Natural killer cell treated with Interleukin-12 subunit alpha and Interleukin-12 subunit beta and Interleukin-15 and Interleukin-18, amount 100 ng/mL, for 72 hours (primary cell): ENCODE data around the gene CRLF2. TPM values are rescaled to one million over a fixed set of nuclear protein-coding genes. Genes with fewer than 3 reads are reported as not detected.
"Not testable (repeated sequence)": the region's sequence is repeated elsewhere in the genome, so short reads cannot be mapped to it uniquely, and the experiment has no call there.

ENCODE experiments used
- ATAC-seq, 2 donors: fragments of 150-1000 bp; cut with Tn5 transposase in 1 of 2; sonication (Bioruptor Pico), chemical (Tn5 transposase) in 1 of 2; 2 replicates each; pipeline ENCODE4 v1.10.0; 2021
- DNase-seq: peaks from one replicate; pipeline ENCODE4 v3.0.0; 2022; ENCODE audit warnings: low spot score
- H3K27ac Mint-ChIP-seq, 2 donors: 1 replicate in 1 of 2; 2 replicates in 1 of 2; pipeline ENCODE4 v1.8.0; 2022; ENCODE audit warnings: mixed read lengths in 2 of 2, mild to moderate bottlenecking in 1 of 2, moderate library complexity in 1 of 2
- H3K27me3 Mint-ChIP-seq, 2 donors: 1 replicate in 1 of 2; 2 replicates in 1 of 2; pipeline ENCODE4 v1.8.0; 2022; ENCODE audit warnings: mixed read lengths in 2 of 2
- H3K36me3 Mint-ChIP-seq: one replicate; pipeline ENCODE4 v1.8.0; 2022; ENCODE audit warnings: mixed read lengths
- H3K4me1 Mint-ChIP-seq, 2 donors: 1 replicate in 1 of 2; 2 replicates in 1 of 2; pipeline ENCODE4 v1.8.0; 2022; ENCODE audit warnings: low read depth in 2 of 2, mixed read lengths in 2 of 2, mild to moderate bottlenecking in 1 of 2
- H3K4me3 Mint-ChIP-seq: one replicate; pipeline ENCODE4 v1.8.0; 2022; ENCODE audit warnings: mixed read lengths
- H3K9me3 Mint-ChIP-seq: 2 replicates; pipeline ENCODE4 v1.8.0; 2022; ENCODE audit warnings: mixed read lengths
- total RNA-seq, 2 donors: library from RNA; stranded (reverse); gene quantifications; one replicate each; pipeline ENCODE4 v1.2.3, GENCODE V29; 2022

CRLF2 gene
- total RNA-seq, 2 donors from 2014 or later = 2.3 TPM; not detected in 1

GRCh38 chrX:1196436-1196835, 16.0 kb downstream of the CRLF2 start:
- Mint-ChIP-seq H3K27ac (no peak overlapping the region), H3K27me3 (no peaks in the 10 kb centered on the region), H3K4me1 (no peaks in the 10 kb centered on the region), H3K4me3 (no peak overlapping the region), H3K9me3 (no peaks in the 10 kb centered on the region), H3K36me3 (no peaks in the 10 kb centered on the region)
- ATAC-seq (no peak), DNase-seq (no peak)

DNA sequence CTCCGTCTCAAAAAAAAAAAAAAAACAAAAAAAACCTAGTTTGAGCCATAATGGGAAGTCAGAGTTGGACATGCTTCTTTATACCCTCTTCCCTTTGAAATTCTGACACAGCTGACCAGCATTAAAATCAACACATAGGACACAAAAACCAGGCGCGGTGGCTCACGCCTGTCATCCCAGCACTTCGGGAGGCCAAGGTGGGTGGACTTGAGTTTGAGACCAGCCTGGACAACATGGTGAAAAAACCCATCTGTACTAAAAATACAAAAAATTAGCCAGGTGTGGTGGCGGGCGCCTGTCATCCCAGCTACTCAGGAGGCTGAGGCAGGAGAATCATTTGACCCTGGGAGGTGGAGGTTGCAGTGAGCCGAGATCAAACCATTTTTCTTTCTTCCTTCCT, 20.3 kb downstream of the CRLF2 start:
- not testable (repeated sequence) for ATAC-seq, H3K9me3 Mint-ChIP-seq, H3K4me1 Mint-ChIP-seq, H3K27me3 Mint-ChIP-seq, DNase-seq, H3K27ac Mint-ChIP-seq, H3K4me3 Mint-ChIP-seq, H3K36me3 Mint-ChIP-seq

DNA sequence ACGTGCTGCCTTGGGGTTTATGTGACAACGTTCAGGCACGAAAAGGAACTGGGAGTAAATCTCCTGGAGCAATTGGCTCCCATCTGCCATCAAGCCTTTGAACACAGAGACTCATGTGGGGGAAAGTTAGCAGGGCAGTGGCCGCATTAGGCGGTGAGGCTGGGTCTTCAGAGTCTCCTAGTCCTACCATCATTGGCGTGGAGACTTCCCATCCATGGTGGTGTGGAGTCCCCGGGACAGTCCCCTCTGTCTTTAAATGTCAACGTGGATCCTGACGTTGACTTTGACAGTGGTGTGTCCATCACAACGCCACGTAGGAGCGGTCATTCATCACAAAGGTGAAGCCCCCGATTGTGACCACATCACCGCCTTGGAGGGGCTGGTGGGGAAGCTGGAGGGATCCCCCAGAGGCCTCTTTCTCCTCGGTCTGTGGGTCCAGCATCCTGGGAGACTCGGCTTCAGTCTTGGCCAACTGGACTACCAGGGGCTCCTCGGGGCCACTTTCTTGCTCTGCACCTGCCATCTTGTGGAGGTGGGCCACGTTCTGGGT, 21.8 kb downstream of the CRLF2 start:
- Mint-ChIP-seq H3K27ac (no peak overlapping the region), H3K36me3 (no peaks in the 10 kb centered on the region), H3K27me3 (no peaks in the 10 kb centered on the region), H3K4me3 (no peak overlapping the region), H3K4me1 (no peaks in the 10 kb centered on the region), H3K9me3 (no peaks in the 10 kb centered on the region)
- no peak for DNase-seq
- ATAC-seq = no peak

- Mint-ChIP-seq H3K27me3 (no peaks in the 10 kb centered on the region), H3K27ac (no peak overlapping the region), H3K9me3 (no peaks in the 10 kb centered on the region), H3K4me3 (no peak overlapping the region), H3K36me3 (no peaks in the 10 kb centered on the region), H3K4me1 (no peaks in the 10 kb centered on the region)
- ATAC-seq = no peak
- no peak for DNase-seq
Measured at GRCh38 chrX:1185561-1185960, 26.9 kb downstream of the CRLF2 start.

DNA sequence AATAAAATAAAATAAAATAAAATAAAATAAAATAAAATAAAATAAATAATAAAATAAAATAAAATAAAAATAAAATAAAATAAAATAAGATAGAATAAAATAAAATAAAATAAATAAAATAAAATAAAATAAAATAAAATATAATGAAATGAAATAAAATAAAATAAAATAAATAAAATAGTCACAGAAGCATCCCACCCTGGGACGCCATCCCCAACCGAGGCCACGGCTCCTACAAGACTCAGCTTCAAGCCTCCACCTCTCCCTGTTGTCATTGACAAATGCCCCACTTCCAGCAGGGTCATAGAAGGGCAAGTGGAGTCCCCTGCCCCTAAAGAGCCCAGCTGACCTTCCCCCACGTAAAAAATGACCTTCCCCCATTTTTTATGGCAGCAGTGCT, 30.2 kb downstream of the CRLF2 start:
- no peaks in the 10 kb centered on the region for H3K27me3 Mint-ChIP-seq
- H3K4me1 Mint-ChIP-seq = no peaks in the 10 kb centered on the region
- no peak overlapping the region for H3K27ac Mint-ChIP-seq

DNA sequence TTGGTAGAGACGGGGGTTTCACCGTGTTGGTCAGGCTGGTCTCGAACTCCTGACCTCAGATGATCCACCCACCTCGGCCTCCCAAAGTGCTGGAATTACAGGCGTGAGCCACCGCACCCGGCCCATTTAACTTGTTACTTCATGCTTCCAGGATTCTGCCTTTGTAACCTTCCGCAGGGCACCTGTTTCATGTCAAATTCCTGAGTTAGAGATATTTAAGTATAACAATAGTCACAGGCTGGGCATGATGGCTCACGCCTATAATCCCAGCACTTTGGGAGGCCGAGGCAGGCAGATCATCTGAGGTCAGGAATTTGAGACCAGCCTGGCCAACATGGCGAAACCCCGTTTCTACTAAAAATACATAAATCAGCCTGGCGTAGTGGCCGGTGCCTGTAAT, 30.8 kb downstream of the CRLF2 start:
- DNase-seq, H3K36me3 Mint-ChIP-seq, H3K27me3 Mint-ChIP-seq, H3K9me3 Mint-ChIP-seq, H3K4me3 Mint-ChIP-seq, H3K4me1 Mint-ChIP-seq, H3K27ac Mint-ChIP-seq, ATAC-seq: not testable (repeated sequence)

More for the DNA sequence above, 30.2 kb downstream of the CRLF2 start:
- Mint-ChIP-seq H3K9me3 (no peaks in the 10 kb centered on the region), H3K4me3 (no peak overlapping the region), H3K36me3 (no peaks in the 10 kb centered on the region)
- ATAC-seq (no peak), DNase-seq (no peak)

DNA sequence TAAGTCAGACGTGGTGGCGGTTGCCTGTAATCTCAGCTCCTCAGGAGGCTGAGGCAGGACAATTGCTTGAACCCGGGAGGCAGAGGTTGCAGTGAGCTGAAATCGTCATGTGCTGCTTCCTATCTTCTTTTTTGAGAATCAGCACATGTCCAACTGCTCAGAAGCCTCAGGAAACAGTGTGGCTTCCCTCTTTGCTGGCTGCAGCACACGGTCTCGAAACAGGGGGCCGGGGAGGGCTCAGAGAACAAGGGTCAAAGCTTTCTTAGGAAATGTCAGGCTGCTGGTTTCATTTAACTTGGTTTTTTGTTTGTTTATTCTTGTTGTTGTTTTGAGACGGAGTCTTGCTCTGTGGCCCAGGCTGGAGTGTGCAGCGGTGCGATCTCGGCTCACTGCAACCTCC, 31.3 kb downstream of the CRLF2 start:
- Mint-ChIP-seq H3K4me3 (no peak overlapping the region), H3K36me3 (no peaks in the 10 kb centered on the region), H3K27ac (no peak overlapping the region), H3K27me3 (no peaks in the 10 kb centered on the region), H3K4me1 (no peaks in the 10 kb centered on the region), H3K9me3 (no peaks in the 10 kb centered on the region)
- ATAC-seq = no peak
- DNase-seq = no peak

- H3K4me1 Mint-ChIP-seq = no peaks in the 10 kb centered on the region
- H3K36me3 Mint-ChIP-seq = no peaks in the 10 kb centered on the region
- ATAC-seq (no peak), DNase-seq (no peak)
- H3K4me3 Mint-ChIP-seq = no peak overlapping the region
- H3K27me3 Mint-ChIP-seq = no peaks in the 10 kb centered on the region
- no peaks in the 10 kb centered on the region for H3K9me3 Mint-ChIP-seq
- no peak overlapping the region for H3K27ac Mint-ChIP-seq
Measured at GRCh38 chrX:1178580-1179057, 33.8 kb downstream of the CRLF2 start.

- H3K27me3 Mint-ChIP-seq, H3K36me3 Mint-ChIP-seq, H3K9me3 Mint-ChIP-seq, H3K4me3 Mint-ChIP-seq, H3K4me1 Mint-ChIP-seq, DNase-seq: not testable (repeated sequence)
- H3K27ac Mint-ChIP-seq = peak overlapping the region in 1 of 2 donors; percentile 56
- peak in 1 of 2 donors; percentile 62 for ATAC-seq
Measured at GRCh38 chrX:1176531-1177320, 35.7 kb downstream of the CRLF2 start.

- H3K36me3 Mint-ChIP-seq, H3K27me3 Mint-ChIP-seq, H3K4me1 Mint-ChIP-seq, H3K4me3 Mint-ChIP-seq, ATAC-seq, H3K9me3 Mint-ChIP-seq, DNase-seq, H3K27ac Mint-ChIP-seq: not testable (repeated sequence)
Measured at GRCh38 chrX:1174609-1175545, 37.6 kb downstream of the CRLF2 start.

DNA sequence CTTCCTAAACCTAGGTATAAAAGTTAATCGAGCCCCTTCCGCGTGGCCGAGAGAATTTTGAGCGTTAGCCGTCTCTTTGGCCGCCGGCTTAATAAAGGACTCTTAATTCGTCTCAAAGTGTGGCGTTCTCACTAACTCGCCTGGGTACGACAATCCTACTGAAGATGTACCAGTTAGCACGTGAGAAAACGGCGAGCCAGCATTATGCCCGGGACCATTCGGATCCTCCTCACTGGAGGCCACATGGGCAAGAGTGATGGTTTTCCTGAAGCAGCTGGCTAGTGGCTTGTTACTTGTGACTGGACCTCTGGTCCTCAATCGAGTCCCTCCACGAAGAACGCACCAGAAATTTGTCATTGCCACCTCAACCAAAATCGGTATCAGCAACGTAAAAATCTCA, 39.0 kb downstream of the CRLF2 start:
- ATAC-seq, H3K4me1 Mint-ChIP-seq, H3K36me3 Mint-ChIP-seq, H3K27me3 Mint-ChIP-seq, DNase-seq, H3K27ac Mint-ChIP-seq, H3K9me3 Mint-ChIP-seq, H3K4me3 Mint-ChIP-seq: not testable (repeated sequence)

GRCh38 chrX:1172496-1172895, 40.0 kb downstream of the CRLF2 start:
- Mint-ChIP-seq H3K36me3 (no peaks in the 10 kb centered on the region), H3K27me3 (peaks cover 0 to 6% of the 10 kb centered on the region in 2 donors), H3K27ac (no peak overlapping the region), H3K4me1 (peaks cover 0 to 7% of the 10 kb centered on the region in 2 donors), H3K4me3 (no peak overlapping the region), H3K9me3 (no peaks in the 10 kb centered on the region)
- ATAC-seq = no peak
- no peak for DNase-seq

- not testable (repeated sequence) for H3K4me1 Mint-ChIP-seq, ATAC-seq, H3K9me3 Mint-ChIP-seq, DNase-seq, H3K36me3 Mint-ChIP-seq, H3K27me3 Mint-ChIP-seq, H3K27ac Mint-ChIP-seq, H3K4me3 Mint-ChIP-seq
Measured at GRCh38 chrX:1171915-1172314, 40.5 kb downstream of the CRLF2 start.

DNA sequence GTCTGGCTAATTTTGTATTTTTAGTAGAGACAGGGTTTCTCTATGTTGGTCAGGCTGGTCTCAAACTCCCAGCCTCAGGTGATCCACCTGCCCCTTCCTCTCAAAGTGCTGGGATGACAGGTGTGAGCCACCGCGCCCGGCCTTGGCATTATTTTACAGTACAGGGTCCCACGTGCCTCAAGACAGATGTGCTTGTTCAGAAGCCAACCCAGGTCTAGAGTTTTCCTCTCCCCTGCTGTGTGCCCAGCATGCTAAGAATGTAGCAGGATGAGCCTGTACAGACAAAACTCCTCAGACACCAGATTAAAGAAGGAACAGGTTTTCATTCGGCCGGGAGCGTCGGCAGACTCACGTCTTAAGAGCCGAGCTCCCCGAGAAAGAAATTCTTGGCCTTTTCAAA, 42.2 kb downstream of the CRLF2 start:
- Mint-ChIP-seq H3K36me3 (no peaks in the 10 kb centered on the region), H3K4me3 (no peak overlapping the region), H3K27me3 (peaks cover 0 to 6% of the 10 kb centered on the region in 2 donors), H3K27ac (no peak overlapping the region), H3K4me1 (peaks cover 2 to 7% of the 10 kb centered on the region in 2 donors), H3K9me3 (no peaks in the 10 kb centered on the region)
- ATAC-seq (no peak), DNase-seq (no peak)
